Prostate gland (tissue), 2 donors: ENCODE data around the gene OR4C11. TPM values are rescaled to one million over a fixed set of nuclear protein-coding genes. Genes with fewer than 3 reads are reported as not detected.

Experiments used
- DNase-seq: peaks from one replicate; pipeline ENCODE4 v3.0.0-alpha.2; 2019; ENCODE audit warnings: low spot score
- H3K27ac ChIP-seq, 2 donors: fragments of 200-600 bp; sonication (generic); 2 replicates each; pipeline ENCODE4 v1.5.1; 2017 to 2019
- H3K27me3 ChIP-seq: fragments of 200-600 bp; sonication (generic); replicated peaks from 2 replicates; pipeline ENCODE4 v1.5.1; 2019; ENCODE audit not compliant: insufficient read depth
- H3K36me3 ChIP-seq, 2 donors: fragments of 200-600 bp; sonication (generic); 1 replicate in 1 of 2; 2 replicates in 1 of 2; pipeline versions ENCODE4 v1.5.1 to v1.8.1; 2017 to 2019
- H3K4me1 ChIP-seq: fragments of 200-600 bp; sonication (generic); replicated peaks from 2 replicates; pipeline ENCODE4 v1.5.1; 2019
- H3K4me3 ChIP-seq, 2 donors: fragments of 200-600 bp; sonication (generic); 2 replicates each; pipeline ENCODE4 v1.5.1; 2017 to 2019
- H3K9me3 ChIP-seq: fragments of 200-600 bp; sonication (generic); 2 replicates; pipeline ENCODE4 v1.5.1; 2017
- CTCF ChIP-seq, 4 experiments: fragments of 200-600 bp in 2 of 4; fragments of 450-650 bp in 2 of 4; sonication (generic) in 2 of 4; IDR thresholded peaks; 1 replicate in 3 of 4; 2 replicates in 1 of 4; pipeline ENCODE4 v1.5.1; 2016 to 2019; ENCODE audit warnings: antibody characterized with exemption in 4 of 4, mild to moderate bottlenecking in 2 of 4, moderate library complexity in 2 of 4
- POLR2A ChIP-seq: fragments of 450-650 bp; IDR thresholded peaks from one replicate; pipeline ENCODE4 v1.6.1; 2016; ENCODE audit warnings: antibody characterized with exemption, mild to moderate bottlenecking
- POLR2AphosphoS5 ChIP-seq: sonication (generic); formaldehyde crosslinking; IDR thresholded peaks from one replicate; pipeline ENCODE4 v1.6.1; 2017; ENCODE audit warnings: antibody characterized with exemption
- WGBS: methylation state at CpG from one replicate; pipeline ENCODE4 v1.1.5; 2018; 5-methylcytosine and 5-hydroxymethylcytosine counted together
- intact Hi-C: fragments of 100-400 bp; cut with DNase I; formaldehyde crosslinking; loops from one replicate; pipeline ENCODE4 v1.14.2; 2022
- total RNA-seq, 2 donors: library from RNA; depleted of rRNA; stranded (reverse); fragments of >200 nt; gene quantifications; one replicate each; pipeline ENCODE4 v1.1.0, GENCODE V29; 2016

The OR4C11 gene
- not detected for total RNA-seq

GRCh38 chr11:55607545-55607944 lies at the start of gene OR4C11:
TSS of gene OR4C11 (minus strand) at chr11:55607645. CDS start at chr11:55604373, 3,272 bp downstream.
- 31% methylated on average over 2 of the region's 2 CpGs for WGBS
- no peak for DNase-seq
- intact Hi-C loops = no loop called here
- Histone ChIP-seq H3K36me3 (no peaks in the 10 kb centered on the region), H3K9me3 (no peaks in the 10 kb centered on the region), H3K4me1 (no peaks in the 10 kb centered on the region), H3K4me3 (no peak within 1 kb of the TSS), H3K27ac (no peak within 1 kb of the TSS), H3K27me3 (no peaks in the 10 kb centered on the region)
- no peak for TF ChIP-seq CTCF (IDR thresholded peaks at IDR 0.05)
- no peak for TF ChIP-seq POLR2A

- intact Hi-C loops = no loop called here
- no peaks in the 10 kb centered on the region for H3K4me1 ChIP-seq
- DNase-seq = no peak
- H3K4me3 ChIP-seq = no peak overlapping the region
- H3K27me3 ChIP-seq = no peaks in the 10 kb centered on the region
- no peaks in the 10 kb centered on the region for H3K9me3 ChIP-seq
- H3K27ac ChIP-seq = no peak overlapping the region
- H3K36me3 ChIP-seq = no peaks in the 10 kb centered on the region
- TF ChIP-seq CTCF (IDR thresholded peaks at IDR 0.05) (no peak), POLR2AphosphoS5 (no peak), POLR2A (no peak)
These were observed 47.7 kb upstream of the OR4C11 start for GRCh38 chr11:55655096-55655495.

GRCh38 chr11:55652560-55652959 lies 45.1 kb upstream of the OR4C11 start:
- no peak for DNase-seq
- TF ChIP-seq POLR2A (no peak), CTCF (IDR thresholded peaks at IDR 0.05) (no peak), POLR2AphosphoS5 (no peak)
- Histone ChIP-seq H3K9me3 (no peaks in the 10 kb centered on the region), H3K4me1 (no peaks in the 10 kb centered on the region), H3K4me3 (no peak overlapping the region), H3K36me3 (no peaks in the 10 kb centered on the region), H3K27me3 (no peaks in the 10 kb centered on the region), H3K27ac (no peak overlapping the region)
- intact Hi-C loops = no loop called here
- WGBS = 50% methylated on average over 1 of the region's 1 CpG

GRCh38 chr11:55648027-55648426 lies 40.6 kb upstream of the OR4C11 start, which contains the start of gene OR4S2:
TSS of gene OR4S2 (plus strand) at chr11:55648327. CDS start at chr11:55650904, 2,577 bp downstream.
- 75% methylated on average over 2 of the region's 2 CpGs for WGBS
- no peak within 1 kb of the TSS for H3K27ac ChIP-seq
- no peaks in the 10 kb centered on the region for H3K9me3 ChIP-seq
- intact Hi-C loops = no loop called here
- no peak for TF ChIP-seq CTCF (IDR thresholded peaks at IDR 0.05)
- TF ChIP-seq POLR2A = no peak
- no peak for TF ChIP-seq POLR2AphosphoS5
- H3K27me3 ChIP-seq = no peaks in the 10 kb centered on the region
- DNase-seq = no peak
- no peaks in the 10 kb centered on the region for H3K36me3 ChIP-seq
- H3K4me1 ChIP-seq = no peaks in the 10 kb centered on the region
- no peak within 1 kb of the TSS for H3K4me3 ChIP-seq

- Histone ChIP-seq H3K36me3 (no peaks in the 10 kb centered on the region), H3K27me3 (no peaks in the 10 kb centered on the region), H3K4me3 (no peak within 1 kb of the TSS), H3K9me3 (no peaks in the 10 kb centered on the region), H3K4me1 (no peaks in the 10 kb centered on the region), H3K27ac (no peak within 1 kb of the TSS)
- 48% methylated on average over 3 of the region's 3 CpGs for WGBS
- intact Hi-C loops = no loop called here
- DNase-seq = no peak
- TF ChIP-seq POLR2A (no peak), POLR2AphosphoS5 (no peak), CTCF (IDR thresholded peaks at IDR 0.05) (no peak)
These were observed 27.4 kb upstream of the OR4C11 start, which contains the start of gene OR4P4 for GRCh38 chr11:55634813-55635212. TSS of gene OR4P4 (plus strand) at chr11:55635113.
